HG02759 (cell line): ENCODE measurements around the gene KCNQ1.

Experiments
- ATAC-seq: cut with Tn5 transposase; IDR thresholded peaks from one replicate; pipeline ENCODE4 v1.9.1; 2021; ENCODE audit warnings: mild to moderate bottlenecking, moderate library complexity; ENCODE audit not compliant: unreplicated experiment

Gene KCNQ1

GRCh38 chr11:2724104-2724503 is 279.3 kb downstream of the KCNQ1 start:
- ATAC-seq: no peak

DNA sequence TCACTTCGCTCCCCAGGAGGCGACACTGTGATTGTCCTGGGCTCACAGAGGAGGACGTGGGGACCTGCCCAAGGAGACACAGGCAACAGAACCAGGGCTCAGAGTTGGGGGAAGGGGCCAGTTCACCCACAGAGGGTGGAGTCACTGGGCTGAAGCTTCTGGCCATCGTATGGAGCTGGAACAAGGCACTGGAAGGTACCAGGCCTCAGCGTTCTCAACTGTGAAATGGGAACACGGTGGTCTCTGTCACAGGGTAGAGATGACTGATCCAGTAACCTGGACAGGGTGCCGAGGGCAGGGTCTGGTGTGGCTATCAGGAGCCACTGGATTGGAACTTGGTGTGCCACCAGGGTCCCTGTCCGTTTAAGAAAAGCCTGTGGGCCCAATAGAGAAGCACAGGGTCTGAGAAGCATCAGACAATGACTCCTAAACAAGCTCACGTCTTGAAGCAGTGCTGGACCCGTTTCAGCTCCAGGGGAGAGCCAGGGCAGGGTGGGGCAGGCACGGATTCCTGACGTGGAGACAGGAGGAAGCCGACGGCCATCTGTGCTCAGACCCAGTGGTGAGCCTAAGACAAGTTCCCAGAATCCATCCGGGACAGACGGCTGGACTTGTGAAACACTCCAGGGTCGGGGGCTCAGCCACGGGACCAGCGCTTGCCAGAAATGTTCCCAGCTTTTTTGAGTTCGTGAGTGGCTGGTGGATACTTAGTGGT is 280.0 kb downstream of the KCNQ1 start:
- ATAC-seq: no peak

- no peak for ATAC-seq
These were observed 280.8 kb downstream of the KCNQ1 start for GRCh38 chr11:2725368-2726300.

DNA sequence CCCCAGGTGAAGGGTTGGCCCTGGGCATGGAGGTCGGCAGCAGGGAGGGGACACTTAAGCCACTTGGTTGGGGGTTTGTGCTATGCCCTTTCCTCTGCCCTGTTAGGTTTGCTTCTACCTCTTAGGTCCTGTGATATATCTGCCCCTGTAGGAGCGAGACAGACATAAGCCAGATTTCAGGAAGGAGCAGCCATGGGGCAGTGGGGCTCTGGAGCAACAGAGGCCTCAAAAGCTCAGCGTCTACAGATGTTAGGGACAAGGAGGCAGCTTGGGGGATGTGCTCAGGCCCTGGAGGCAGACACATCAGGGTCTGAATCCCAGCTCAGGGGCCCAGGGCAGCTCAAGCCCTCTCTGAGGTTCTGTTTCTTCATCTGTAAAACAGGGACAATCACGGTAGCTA is 282.2 kb downstream of the KCNQ1 start:
- ATAC-seq: no peak

DNA sequence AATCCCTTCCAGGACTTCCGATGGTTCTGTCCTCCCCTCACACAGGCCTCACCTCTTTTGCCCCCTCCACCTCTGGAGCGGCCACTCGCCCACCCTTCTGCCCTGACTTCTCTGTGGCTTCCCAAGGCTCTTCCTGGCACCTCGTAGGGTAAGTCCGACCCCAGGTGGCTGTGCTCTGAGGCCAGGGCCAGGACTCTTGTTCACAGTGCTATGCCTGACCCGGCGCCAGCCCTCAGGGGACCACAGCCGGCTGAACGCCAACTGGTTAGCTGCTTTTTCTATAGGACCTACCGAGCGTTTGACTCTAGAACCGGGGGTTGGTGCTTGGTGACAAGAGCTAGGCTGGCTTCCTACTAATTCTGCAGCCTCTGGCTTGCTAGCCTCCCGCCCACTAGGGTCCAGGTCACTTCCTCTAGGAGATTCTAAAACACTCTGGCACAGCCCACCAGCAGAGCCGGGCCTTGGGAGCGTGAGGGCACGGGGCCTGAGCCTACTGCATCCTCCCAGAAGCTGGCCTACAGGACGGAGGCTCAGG is 283.4 kb downstream of the KCNQ1 start:
- no peak for ATAC-seq

GRCh38 chr11:2728663-2729332 is 284.0 kb downstream of the KCNQ1 start:
- ATAC-seq: no peak

- ATAC-seq: no peak
These were observed 285.0 kb downstream of the KCNQ1 start for GRCh38 chr11:2729841-2730240.

- no peak for ATAC-seq
These were observed 285.7 kb downstream of the KCNQ1 start for GRCh38 chr11:2730272-2731129.

DNA sequence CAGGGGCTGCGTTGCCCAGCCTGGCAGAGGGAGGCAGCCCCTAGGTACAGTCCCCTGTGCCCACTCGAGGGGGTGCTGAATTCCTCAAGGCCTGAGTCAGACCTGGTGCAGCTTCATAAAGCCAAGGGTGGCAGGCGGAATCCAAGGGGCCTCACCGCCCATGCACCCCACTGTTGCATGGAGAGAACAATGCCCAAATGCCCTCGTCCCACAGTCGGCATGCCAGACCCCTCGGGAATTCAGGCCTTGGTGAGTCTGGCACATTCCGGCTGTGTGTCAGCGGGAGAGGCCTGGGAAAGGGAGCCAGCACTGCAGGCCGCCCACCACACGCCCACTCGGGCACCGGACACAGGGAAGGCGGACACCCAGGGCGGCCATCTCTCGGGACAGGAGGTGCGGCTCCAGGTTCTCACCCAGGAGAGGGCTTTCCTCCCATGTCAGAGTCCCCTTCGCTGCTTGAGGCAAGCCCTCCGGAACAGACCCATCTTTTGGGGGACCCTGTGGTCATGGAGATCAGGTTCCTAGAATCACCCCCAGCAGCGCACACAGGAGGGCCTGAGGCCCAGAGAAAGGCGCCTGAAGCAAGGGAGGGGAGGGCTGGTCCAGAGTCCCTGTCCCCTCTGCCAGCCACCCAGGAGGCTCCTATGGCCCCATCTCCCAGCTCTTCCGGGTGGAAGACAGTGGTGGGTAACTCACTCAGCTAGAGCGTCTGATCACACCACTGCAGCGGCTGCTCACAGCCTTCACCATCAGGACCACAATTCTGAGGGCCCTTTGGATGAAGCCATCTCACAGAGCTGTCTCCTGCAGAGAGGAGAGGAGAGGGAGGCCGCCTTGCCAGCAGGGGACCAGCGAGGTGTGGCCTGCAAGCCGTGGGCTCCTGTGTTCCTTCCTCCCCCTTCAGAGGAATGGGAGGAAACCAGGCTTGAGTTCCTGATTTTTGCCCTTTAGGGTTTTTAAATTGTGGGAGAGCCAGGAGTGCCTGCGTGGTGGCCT is 286.6 kb downstream of the KCNQ1 start:
- ATAC-seq: no peak

DNA sequence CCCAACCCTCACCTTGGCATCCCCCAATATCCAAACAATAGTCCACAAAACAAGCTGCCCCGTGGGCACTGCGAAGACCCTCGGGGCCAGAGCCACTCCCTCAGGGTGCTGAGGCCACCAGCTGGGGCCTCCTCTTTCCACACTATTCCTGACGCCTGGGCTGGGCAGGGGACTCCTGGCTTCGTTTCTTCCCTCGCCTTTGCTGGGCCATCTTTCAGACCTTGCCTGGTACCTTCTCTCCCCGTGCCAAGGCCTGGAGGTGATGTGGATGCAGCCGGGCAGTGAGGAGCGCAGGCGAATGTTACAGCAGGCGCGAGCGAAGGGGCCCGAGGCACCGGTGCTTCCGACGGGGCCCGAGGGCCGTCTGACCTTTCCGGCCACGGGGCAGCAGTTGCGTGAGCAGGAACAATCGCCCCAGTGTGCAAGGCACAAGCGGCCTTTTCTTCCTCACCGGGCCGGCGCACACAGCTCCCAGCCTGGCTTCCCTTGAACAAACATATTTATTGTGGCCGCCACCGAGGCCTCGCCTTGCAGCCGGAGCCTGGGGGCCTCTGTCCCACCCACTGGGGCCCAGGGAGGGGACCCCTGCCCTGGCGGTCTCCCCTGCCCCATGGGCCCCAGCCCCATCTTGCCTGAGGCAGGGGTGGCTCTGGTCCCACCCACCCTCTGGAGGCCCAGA is 287.6 kb downstream of the KCNQ1 start:
- no peak for ATAC-seq

DNA sequence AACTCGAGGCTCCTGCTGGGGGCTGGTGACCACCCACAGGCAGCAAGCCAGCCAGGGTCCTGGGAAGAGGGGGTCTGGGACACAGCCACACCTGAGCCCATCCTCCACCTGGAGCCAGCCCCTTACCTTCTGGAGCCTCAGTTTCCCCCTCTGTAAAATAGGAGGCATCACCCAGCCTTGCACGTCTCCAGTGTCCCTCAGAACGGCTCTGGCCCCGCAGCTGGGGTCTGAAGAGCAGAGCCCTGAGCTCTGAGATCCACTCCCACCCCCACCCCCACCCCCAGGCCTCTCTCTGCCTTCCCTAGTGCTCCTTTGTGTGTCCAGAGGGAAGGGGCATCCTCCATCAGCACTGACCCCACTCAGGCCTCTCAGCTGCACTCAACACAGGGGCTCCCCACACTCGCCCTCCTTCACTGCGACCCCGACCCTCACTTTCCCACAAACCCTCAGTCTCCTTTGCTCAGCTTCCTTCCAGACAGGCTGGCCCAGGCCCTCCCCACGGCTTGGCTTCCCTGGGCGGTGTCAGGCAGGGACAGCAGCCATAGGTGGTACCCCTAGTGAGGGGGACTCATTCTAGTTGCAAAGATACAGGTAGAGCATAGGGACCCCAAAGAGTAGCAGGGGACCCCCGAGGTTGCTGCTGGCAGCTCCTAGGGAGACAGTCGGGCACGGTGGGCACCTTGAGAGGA is 288.3 kb downstream of the KCNQ1 start:
- ATAC-seq: no peak

DNA sequence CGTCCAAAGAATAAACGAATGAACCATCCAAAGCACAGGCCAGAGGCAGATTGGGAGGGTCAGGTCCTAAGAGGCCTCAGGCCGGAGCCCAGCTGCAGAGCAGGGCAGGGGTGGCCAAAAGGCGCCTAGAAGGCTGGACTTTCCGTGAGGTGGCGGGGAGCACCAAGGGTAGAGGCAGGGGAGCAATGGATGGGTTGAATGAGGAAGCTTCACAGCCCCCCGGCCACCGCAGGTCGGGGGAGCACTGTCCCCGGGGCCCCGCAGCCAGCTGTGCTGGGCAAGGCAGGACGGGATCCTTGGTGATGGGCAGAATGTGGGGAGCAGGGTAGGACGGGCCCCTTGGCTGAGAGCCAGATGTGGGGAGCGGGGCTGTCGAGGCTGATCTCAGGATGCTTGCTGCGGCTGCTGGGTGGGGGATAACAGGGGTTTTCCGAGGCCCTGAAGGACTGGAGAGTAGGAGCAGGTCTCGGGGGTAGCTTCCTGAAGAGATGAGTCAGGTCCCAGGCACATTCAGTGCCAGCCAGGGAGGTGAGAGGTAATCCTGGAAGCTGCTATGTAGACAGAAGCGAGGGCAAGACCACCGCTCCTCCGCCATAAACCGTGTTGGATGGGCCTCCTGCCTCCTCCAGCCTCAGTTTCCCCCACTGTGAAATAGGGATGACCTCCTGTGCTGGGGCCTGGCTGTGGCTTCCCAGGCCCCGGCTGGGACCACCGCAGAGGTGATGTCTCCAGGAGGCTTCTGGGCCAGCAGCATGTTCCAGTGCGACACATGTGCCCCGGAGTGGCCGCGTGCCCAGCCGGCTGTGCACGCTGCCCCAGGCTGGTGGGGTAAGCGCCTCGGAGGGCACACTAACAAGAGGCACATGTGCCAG is 289.6 kb downstream of the KCNQ1 start:
- no peak for ATAC-seq

- ATAC-seq: no peak
These were observed 290.3 kb downstream of the KCNQ1 start for GRCh38 chr11:2735053-2735589.

DNA sequence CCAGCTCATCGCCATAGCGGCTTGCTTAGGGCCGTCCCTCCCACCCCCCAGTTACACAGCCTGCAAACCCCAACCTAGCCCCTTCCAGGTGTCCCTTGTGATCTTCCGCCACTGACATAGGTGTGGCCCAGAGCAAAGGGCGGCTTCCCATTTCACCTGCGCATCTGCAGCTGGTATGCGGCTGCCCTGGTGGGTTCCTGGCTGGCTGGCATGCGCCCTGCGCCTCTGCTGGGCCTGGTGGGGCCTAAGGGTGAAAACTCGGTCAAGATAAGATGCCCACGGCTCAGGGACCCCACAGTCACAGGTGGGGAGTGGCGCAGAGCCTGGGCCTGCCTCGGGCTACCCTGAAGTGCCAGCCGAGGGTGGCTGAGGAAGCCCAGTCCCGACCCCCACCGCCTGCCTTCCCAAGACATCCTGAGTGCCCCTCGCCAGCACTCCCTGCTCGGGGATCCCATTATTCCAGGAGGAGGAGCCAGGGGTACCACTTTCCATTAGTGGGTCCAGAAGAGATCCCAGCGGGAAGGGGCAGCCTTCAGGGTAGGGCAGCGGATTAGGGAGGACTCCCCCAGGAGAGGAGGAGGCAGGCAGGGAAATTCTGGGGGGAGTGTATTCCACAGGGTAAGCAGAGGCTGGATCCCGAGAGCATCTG is 291.9 kb downstream of the KCNQ1 start:
- no peak for ATAC-seq

GRCh38 chr11:2737226-2737590 is 292.4 kb downstream of the KCNQ1 start:
- ATAC-seq: no peak

DNA sequence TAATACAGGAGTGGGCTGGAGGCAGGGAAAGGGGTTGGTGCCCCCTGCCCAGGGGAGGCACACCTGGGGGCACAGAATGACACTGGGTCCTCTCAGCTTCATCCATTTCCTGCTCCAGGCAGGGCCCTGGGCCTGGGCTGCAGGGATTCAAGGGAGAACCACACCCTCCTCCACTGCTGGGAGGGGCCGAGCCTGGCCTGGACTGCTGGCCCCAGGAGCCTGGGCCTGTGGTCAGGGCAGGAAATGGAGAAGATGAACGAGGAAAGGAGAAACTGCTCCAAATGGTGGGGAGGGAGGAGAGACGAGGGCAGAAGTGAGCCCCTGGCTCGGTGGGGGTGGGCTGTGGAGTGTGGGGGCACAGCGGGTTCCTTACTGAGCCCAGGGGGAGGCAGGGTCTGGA is 293.1 kb downstream of the KCNQ1 start:
- no peak for ATAC-seq
